Endothelial cell (in vitro differentiated cells): ENCODE results near the gene KANSL1L. TPM values are rescaled to one million over a fixed set of nuclear protein-coding genes. Genes with fewer than 3 reads are reported as not detected.

Experiments
- DNase-seq: peaks from one replicate; pipeline ENCODE4 v3.0.0; 2021; ENCODE audit warnings: low spot score
- H3K27ac Mint-ChIP-seq: one replicate; pipeline ENCODE4 v1.8.0; 2021; ENCODE audit warnings: mixed read lengths, inconsistent platforms; ENCODE audit not compliant: unreplicated experiment
- H3K27me3 Mint-ChIP-seq: one replicate; pipeline ENCODE4 v1.8.0; 2021; ENCODE audit warnings: mild to moderate bottlenecking, moderate library complexity, mixed read lengths, inconsistent platforms; ENCODE audit not compliant: unreplicated experiment
- H3K36me3 Mint-ChIP-seq: one replicate; pipeline ENCODE4 v1.8.0; 2021; ENCODE audit warnings: mild to moderate bottlenecking, low read depth, mixed read lengths, inconsistent platforms; ENCODE audit not compliant: unreplicated experiment
- H3K4me1 Mint-ChIP-seq: one replicate; pipeline ENCODE4 v1.8.0; 2021; ENCODE audit warnings: mild to moderate bottlenecking, mixed read lengths, inconsistent platforms; ENCODE audit not compliant: unreplicated experiment
- H3K4me3 Mint-ChIP-seq: one replicate; pipeline ENCODE4 v1.8.0; 2021; ENCODE audit warnings: mild to moderate bottlenecking, mixed read lengths, inconsistent platforms; ENCODE audit not compliant: unreplicated experiment
- H3K9me3 Mint-ChIP-seq: one replicate; pipeline ENCODE4 v1.8.0; 2021; ENCODE audit warnings: mixed read lengths, inconsistent platforms; ENCODE audit not compliant: unreplicated experiment
- long read RNA-seq: library from polyadenylated mRNA; unstranded; transcript quantifications from one replicate; pipeline ENCODE4 v2.0.0, GENCODE V29; 2020; ENCODE audit not compliant: unreplicated experiment
- total RNA-seq: library from RNA; stranded (reverse); fragmentation: NEBNext Ultra II Directional; extraction: Animal tissue kit (Norgen Biotek cat#: 25700); gene quantifications from one replicate; pipeline ENCODE4 v1.2.1, GENCODE V29; 2021; ENCODE audit not compliant: unreplicated experiment
- TF ChIP-seq, protein P1 (sequence below): fragments of 200-600 bp; sonication (generic); IDR thresholded peaks from one replicate; pipeline ENCODE4 v1.5.0; 2021; ENCODE audit warnings: antibody characterized with exemption; ENCODE audit not compliant: unreplicated experiment

The KANSL1L gene, protein sequence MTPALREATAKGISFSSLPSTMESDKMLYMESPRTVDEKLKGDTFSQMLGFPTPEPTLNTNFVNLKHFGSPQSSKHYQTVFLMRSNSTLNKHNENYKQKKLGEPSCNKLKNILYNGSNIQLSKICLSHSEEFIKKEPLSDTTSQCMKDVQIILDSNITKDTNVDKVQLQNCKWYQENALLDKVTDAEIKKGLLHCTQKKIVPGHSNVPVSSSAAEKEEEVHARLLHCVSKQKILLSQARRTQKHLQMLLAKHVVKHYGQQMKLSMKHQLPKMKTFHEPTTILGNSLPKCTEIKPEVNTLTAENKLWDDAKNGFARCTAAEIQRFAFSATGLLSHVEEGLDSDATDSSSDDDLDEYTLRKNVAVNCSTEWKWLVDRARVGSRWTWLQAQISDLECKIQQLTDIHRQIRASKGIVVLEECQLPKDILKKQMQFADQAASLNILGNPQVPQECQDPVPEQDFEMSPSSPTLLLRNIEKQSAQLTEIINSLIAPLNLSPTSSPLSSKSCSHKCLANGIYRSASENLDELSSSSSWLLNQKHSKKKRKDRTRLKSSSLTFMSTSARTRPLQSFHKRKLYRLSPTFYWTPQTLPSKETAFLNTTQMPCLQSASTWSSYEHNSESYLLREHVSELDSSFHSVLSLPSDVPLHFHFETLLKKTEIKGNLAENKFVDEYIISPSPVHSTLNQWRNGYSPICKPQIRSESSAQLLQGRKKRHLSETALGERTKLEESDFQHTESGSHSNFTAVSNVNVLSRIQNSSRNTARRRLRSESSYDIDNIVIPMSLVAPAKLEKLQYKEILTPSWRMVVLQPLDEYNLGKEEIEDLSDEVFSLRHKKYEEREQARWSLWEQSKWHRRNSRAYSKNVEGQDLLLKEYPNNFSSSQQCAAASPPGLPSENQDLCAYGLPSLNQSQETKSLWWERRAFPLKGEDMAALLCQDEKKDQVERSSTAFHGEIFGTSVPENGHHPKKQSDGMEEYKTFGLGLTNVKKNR
- total RNA-seq: 13.0 TPM
- long read RNA-seq: 0 reads

DNA sequence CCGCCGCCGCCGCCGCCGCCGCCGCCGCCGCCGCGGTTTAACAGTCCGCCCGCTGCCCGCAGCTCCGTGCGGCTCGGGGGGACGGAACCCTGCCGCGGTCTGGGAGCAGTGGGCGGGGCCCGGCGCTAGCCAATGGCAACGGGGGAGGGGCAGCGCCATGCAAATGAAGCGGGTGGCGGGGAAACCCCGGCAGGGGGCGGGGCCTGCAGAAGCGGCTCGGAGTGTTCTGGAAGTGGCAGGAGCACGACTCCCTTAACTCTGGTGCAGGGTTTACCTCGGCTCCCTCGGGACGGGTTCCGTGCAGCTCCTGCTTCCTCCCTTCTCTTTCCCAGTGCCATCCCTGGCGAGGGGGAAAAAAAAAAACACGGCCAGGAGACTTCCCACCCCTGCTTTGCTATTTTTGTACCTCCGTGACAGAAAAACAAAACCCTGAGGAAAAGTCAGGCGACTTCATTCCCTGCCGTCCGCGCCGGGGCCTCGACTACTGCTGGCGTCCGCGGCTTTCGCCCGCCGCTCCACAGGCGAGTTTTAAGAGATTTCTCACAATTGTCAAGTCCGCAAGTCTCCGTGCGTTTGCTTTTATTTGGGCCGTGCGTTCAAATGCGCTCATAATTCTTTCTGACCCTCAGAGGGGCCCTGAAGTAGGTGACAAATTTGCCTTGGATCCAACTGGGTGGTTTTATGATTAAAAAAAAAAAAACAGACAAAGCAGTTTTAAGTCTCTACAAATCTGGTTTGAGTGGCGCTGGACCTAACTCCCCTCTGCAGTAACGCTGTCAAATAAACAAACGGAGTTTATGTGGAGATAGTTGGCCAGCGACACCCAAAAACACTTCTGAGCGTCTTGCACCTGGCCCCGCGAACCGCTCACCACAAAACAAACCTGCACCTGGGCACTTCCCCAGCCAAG is at the start of gene KANSL1L:
TSS of gene KANSL1L (minus strand) at position 101 of the 910 bp plus-strand sequence. CDS start 16,827 bp downstream, outside the sequence.
- TF ChIP-seq, protein P1, sequence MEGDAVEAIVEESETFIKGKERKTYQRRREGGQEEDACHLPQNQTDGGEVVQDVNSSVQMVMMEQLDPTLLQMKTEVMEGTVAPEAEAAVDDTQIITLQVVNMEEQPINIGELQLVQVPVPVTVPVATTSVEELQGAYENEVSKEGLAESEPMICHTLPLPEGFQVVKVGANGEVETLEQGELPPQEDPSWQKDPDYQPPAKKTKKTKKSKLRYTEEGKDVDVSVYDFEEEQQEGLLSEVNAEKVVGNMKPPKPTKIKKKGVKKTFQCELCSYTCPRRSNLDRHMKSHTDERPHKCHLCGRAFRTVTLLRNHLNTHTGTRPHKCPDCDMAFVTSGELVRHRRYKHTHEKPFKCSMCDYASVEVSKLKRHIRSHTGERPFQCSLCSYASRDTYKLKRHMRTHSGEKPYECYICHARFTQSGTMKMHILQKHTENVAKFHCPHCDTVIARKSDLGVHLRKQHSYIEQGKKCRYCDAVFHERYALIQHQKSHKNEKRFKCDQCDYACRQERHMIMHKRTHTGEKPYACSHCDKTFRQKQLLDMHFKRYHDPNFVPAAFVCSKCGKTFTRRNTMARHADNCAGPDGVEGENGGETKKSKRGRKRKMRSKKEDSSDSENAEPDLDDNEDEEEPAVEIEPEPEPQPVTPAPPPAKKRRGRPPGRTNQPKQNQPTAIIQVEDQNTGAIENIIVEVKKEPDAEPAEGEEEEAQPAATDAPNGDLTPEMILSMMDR: no peak
- no peaks in the 10 kb centered on the region for H3K9me3 Mint-ChIP-seq
- peak within 1 kb of the TSS; percentile 99 for H3K27ac Mint-ChIP-seq
- peaks cover 17% of the 10 kb centered on the region for H3K27me3 Mint-ChIP-seq
- peaks cover 13% of the 10 kb centered on the region for H3K4me1 Mint-ChIP-seq
- peaks cover 3% of the 10 kb centered on the region for H3K36me3 Mint-ChIP-seq
- peak within 1 kb of the TSS; percentile 98 for H3K4me3 Mint-ChIP-seq
- DNase-seq: peak; percentile 100

DNA sequence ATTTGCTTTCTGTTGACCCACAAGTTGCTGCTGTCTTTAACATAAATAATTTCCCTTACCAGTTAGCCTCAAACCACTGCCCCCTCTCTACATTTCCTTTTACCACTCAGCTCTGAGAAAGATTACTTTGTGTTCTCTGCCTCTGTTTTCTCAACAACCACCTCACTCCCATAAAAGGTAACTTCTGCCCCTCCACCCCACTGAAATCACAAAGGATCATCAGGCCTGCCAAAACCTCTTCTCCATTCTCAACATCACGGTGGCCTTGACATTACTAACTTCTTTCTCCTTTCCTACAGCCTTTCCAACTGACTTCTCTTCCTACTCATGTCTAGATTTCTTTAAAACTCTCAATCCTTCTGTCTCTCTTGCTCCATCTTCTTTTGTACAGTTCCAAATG is 43.9 kb upstream of the KANSL1L start:
- H3K36me3 Mint-ChIP-seq: no peaks in the 10 kb centered on the region
- H3K27ac Mint-ChIP-seq: no peak overlapping the region
- no peaks in the 10 kb centered on the region for H3K27me3 Mint-ChIP-seq
- no peaks in the 10 kb centered on the region for H3K9me3 Mint-ChIP-seq
- DNase-seq: no peak
- no peaks in the 10 kb centered on the region for H3K4me1 Mint-ChIP-seq
- no peak overlapping the region for H3K4me3 Mint-ChIP-seq
- TF ChIP-seq, protein P1: no peak

DNA sequence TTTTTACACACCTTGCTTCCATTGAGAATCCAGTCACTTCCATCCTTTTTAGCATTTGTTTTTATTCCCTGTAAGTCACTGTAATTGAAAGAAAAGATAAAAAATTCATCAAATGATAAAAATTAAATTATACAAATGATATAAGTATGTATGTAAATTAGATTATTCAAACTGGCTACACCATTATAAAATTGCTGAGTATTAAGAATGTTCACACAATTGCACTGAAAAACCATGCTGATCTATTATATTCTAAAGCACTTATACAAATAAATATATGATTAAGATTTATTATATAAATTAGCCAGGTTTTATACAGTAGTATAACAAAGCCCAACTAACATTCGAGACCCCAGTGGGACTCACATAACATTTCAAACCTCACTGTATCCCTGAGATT is 39.0 kb upstream of the KANSL1L start:
- H3K27ac Mint-ChIP-seq: no peak overlapping the region
- no peak overlapping the region for H3K4me3 Mint-ChIP-seq
- no peaks in the 10 kb centered on the region for H3K9me3 Mint-ChIP-seq
- DNase-seq: no peak
- TF ChIP-seq, protein P1: no peak
- H3K4me1 Mint-ChIP-seq: no peaks in the 10 kb centered on the region
- no peaks in the 10 kb centered on the region for H3K27me3 Mint-ChIP-seq
- no peaks in the 10 kb centered on the region for H3K36me3 Mint-ChIP-seq

DNA sequence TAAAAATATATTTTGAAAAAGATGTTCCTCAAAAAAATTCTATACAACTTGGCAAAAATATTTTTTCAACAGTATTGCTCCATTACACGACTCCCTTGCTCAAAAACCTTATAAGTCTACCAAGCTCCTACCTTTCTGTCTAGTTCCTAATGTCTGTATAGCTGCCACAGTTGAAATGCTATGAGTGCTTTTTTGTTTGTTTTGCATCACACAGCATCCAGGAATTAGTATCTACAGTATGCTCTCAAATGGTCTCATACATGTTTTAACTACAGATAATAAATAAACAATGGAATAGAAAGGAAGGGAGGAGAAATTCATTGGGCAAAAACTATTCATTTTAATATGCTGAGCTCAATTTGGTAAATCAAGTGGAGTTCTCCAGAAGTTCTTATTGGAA is 36.7 kb upstream of the KANSL1L start:
- H3K4me1 Mint-ChIP-seq: no peaks in the 10 kb centered on the region
- H3K27ac Mint-ChIP-seq: no peak overlapping the region
- TF ChIP-seq, protein P1: no peak
- H3K27me3 Mint-ChIP-seq: no peaks in the 10 kb centered on the region
- H3K4me3 Mint-ChIP-seq: no peak overlapping the region
- DNase-seq: no peak
- H3K36me3 Mint-ChIP-seq: no peaks in the 10 kb centered on the region
- no peaks in the 10 kb centered on the region for H3K9me3 Mint-ChIP-seq
